GM23338 (cell line): Measurements from ENCODE around the gene BCAS1.

ENCODE experiments used
- CTCF ChIP-seq, 2 experiments: fragments of 200-600 bp in 1 of 2; sonication (generic) in 1 of 2; conservative IDR thresholded peaks; 2 replicates each; pipeline versions ENCODE4 v1.5.1 to v1.6.1; 2016 to 2017; ENCODE audit warnings: antibody characterized with exemption in 2 of 2, low read depth in 2 of 2, mild to moderate bottlenecking in 2 of 2, moderate library complexity in 1 of 2
- EZH2 ChIP-seq: fragments of 200-600 bp; sonication (generic); IDR thresholded peaks from one replicate; pipeline ENCODE4 v1.8.0; 2017; ENCODE audit warnings: antibody characterized with exemption, mild to moderate bottlenecking, low read depth; ENCODE audit not compliant: unreplicated experiment
- POLR2AphosphoS5 ChIP-seq: IDR thresholded peaks from 2 replicates; pipeline ENCODE4 v1.6.1; 2016; ENCODE audit warnings: antibody characterized with exemption, low read depth
- REST ChIP-seq: IDR thresholded peaks from one replicate; pipeline ENCODE4 v1.6.1; 2018; ENCODE audit warnings: antibody characterized with exemption; ENCODE audit not compliant: unreplicated experiment
- ZNF114 ChIP-seq: fragments of 250-450 bp; sonication (Bioruptor Pico); IDR thresholded peaks from 2 replicates; pipeline ENCODE4 v1.5.0; 2020; ENCODE audit warnings: mild to moderate bottlenecking, moderate library complexity
- ZNF331 ChIP-seq: fragments of 250-450 bp; sonication (Bioruptor Pico); IDR thresholded peaks from 2 replicates; pipeline ENCODE4 v1.5.0; 2020; ENCODE audit warnings: low read depth, mild to moderate bottlenecking, moderate library complexity

- TF ChIP-seq CTCF (conservative IDR thresholded peaks at IDR 0.05; ENCODE audit: low read depth in 2 of 2), result no peak
- TF ChIP-seq EZH2, result no peak
- no peak for TF ChIP-seq REST
- no peak for TF ChIP-seq ZNF331 (CRISPR knock-in tag)
- no peak for TF ChIP-seq ZNF114 (CRISPR knock-in tag)
- no peak for TF ChIP-seq POLR2AphosphoS5
Measured at GRCh38 chr20:54047048-54047447, 23.3 kb downstream of the BCAS1 start.
